HG03460 (cell line): Measurements from ENCODE around the gene SST.

Source experiments
- ATAC-seq: cut with Tn5 transposase; IDR thresholded peaks from one replicate; pipeline ENCODE4 v1.9.1; 2021; ENCODE audit not compliant: unreplicated experiment

The SST gene

GRCh38 chr3:187636528-187636927, 33.7 kb downstream of the SST start:
- no peak for ATAC-seq

GRCh38 chr3:187630404-187630803, 39.8 kb downstream of the SST start:
- no peak for ATAC-seq

DNA sequence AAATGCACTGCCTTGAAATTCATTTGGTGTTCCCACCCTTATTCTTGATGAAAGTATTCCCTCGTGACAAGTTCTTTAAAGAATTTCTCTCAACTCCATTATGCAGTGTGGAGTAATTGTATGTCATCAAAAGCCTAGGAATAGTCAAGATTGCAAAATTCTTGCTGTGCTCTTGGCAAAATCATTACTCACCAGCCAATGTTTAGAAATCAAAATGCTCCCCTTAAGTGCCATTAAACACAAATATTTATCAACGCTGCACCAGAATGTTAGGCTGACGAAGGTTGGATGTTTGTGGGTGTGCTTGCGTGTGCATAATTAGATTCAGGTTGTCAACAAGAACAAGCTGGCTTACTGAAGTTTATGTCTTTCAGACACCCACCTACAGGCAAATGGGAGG, 40.5 kb downstream of the SST start:
- no peak for ATAC-seq

- ATAC-seq = no peak
Observed at GRCh38 chr3:187628169-187628568, 42.0 kb downstream of the SST start.

DNA sequence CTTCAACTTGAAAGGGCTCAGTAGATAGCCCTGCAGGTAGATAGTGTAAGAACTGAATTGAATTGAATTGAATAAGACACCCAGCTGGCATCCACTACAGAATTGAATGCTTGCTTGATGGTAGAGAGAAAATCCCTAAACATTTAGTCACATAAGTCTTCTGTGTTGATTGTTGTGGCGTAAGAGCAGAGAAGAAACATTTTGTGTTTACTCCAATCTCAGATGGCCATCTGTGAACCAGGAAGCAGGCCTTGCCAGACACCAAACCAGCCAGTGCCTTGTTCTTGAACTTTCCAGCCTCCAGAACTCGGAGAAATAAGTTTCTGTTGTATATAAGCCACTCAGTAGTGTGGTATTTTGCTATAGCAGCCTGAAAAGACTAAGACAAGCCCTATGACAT, 43.6 kb downstream of the SST start:
- no peak for ATAC-seq

- no peak for ATAC-seq
Observed at GRCh38 chr3:187624588-187624987, 45.6 kb downstream of the SST start.

DNA sequence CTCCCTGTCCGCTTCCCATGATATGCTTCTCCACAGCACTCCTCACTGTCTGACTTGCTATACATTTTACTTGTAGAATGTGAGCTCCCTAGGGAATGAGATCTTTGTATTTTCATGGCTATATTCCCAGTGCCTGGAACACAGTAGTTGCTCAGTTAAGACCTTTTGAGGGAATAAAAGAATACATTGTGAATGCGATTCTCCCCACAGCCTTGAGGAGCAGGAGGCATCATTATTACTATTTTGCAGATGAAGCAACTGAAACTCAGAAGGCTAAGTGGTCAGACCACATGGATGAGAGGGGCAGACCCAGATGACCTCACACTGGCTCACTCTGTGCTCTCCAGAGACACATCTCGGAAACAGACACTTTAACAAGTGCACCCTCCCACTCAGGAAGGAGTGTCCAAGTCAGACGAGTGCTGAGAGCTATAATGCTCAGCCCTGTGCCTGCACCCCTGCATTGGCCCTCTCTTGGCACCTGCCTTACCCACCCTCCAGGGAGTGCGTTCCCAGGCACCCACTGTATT, 46.8 kb downstream of the SST start:
- no peak for ATAC-seq

DNA sequence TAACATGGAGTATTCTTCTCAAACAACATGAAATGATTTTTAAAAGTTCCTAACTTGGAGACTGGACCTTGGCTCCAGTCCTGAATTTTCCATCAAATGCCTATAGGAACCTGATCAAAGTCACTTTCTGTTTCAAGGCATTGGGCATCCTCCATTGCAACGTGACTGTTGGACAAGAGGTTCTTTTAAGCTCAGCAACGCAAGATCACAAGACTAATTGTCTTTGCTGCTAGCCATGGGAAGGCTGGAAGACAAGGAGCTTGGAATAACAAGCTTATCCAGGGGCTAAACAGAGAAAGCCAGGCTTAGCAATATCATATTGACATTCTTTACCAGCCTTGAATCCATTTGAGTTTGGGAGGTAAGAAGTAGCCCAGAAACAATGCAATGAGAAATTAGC, 48.3 kb downstream of the SST start:
- ATAC-seq = no peak

DNA sequence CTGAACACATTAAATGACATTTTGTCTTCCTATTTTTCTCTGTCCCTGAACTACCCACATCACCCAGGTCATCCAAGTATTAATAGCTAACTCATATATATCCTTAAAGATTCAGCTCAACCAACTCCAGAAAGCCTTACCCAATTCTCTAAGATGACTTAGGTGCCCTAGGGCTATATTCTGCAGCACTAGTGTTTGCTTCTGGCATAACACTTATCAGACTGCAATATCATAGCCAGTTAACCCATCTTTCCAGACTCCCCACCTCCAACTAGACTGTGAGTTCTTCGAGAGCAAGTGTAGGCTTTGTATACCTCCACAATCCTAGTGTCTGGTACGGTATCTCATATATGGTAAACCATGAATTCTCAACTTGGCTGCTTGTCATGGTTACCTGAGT, 50.7 kb downstream of the SST start:
- no peak for ATAC-seq
